ENCODE data around the gene AAMP.

AAMP gene

DNA sequence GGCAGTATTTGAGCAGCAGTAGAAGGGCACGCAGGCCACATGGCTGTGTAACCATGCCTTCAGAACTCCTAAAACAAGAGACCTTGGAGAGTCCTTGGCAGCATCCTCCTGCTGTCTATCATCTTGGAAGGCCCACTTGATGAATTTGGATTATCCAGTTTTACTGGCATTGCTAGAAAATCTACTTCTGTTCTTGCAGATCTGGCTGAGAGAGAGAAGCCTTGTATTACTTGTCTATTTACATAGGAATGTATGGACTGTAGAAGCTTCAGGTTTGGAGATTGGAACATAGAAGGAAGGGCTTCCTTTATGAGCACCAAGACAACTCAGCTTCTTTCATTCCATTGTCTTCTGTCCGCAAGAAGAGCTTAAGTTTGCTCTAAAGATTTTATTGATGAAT is 25.3 kb downstream of the AAMP start:
- TF ChIP-seq CTCF (IDR thresholded peaks at IDR 0.05; ENCODE audit: control insufficient read depth, extremely low read depth, insufficient read depth): no peak
- peak; percentile 64 for DNase-seq (ENCODE audit: low read depth)
- no peak overlapping the region for H3K4me3 ChIP-seq (ENCODE audit: low read depth, low read length)

- H3K4me3 ChIP-seq (ENCODE audit: low read depth, low read length): no peak overlapping the region
- no peak for DNase-seq (ENCODE audit: low read depth)
- no peak for TF ChIP-seq CTCF (IDR thresholded peaks at IDR 0.05; ENCODE audit: control insufficient read depth, extremely low read depth, insufficient read depth)
Measured at GRCh38 chr2:218244204-218244603, 25.7 kb downstream of the AAMP start.

DNA sequence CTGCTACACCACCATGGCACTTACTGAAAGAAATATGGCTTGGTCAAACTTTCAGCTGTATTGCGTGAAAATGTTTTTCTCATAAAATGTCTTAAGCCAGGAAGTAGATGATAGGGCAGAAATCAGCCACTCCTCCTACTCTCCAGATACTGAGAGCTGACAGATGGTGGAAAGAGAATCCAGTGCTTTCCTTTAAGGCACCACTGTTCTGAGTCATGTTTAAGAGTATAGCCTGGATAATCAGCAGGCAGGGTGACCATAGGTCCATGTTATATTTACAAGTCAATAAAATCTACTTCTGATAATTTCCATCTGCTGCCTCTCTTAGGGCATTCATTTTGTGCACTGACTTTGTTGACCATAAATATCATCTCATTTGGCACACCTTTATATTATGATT is 31.1 kb downstream of the AAMP start:
- no peak overlapping the region for H3K4me3 ChIP-seq (ENCODE audit: low read depth, low read length)
- no peak for TF ChIP-seq CTCF (IDR thresholded peaks at IDR 0.05; ENCODE audit: control insufficient read depth, extremely low read depth, insufficient read depth)
- DNase-seq (ENCODE audit: low read depth): no peak

- DNase-seq (ENCODE audit: low read depth): no peak
- no peak for TF ChIP-seq CTCF (IDR thresholded peaks at IDR 0.05; ENCODE audit: control insufficient read depth, extremely low read depth, insufficient read depth)
- H3K4me3 ChIP-seq (ENCODE audit: low read depth, low read length): no peak overlapping the region
Measured at GRCh38 chr2:218236829-218237228, 33.1 kb downstream of the AAMP start.

DNA sequence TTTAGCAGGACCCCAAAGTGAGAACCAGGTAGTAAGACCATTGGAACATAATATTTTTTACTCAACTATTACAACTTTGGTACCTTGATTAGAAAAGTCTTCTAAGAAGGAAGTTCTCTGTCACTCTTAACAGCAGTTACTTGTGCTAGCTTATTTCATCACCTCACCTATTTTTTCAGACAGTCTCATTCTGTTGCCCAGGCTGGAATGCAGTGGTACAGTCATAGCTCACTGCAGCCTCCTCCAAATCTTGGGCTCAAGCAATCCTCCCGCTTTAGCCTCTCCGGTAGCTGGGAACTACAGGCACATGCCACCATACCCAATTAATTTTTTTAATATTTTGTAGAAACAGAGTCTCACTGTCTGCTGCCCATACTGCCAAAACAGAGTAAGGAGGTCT is 34.9 kb downstream of the AAMP start:
- no peak overlapping the region for H3K4me3 ChIP-seq (ENCODE audit: low read depth, low read length)
- TF ChIP-seq CTCF (IDR thresholded peaks at IDR 0.05; ENCODE audit: control insufficient read depth, extremely low read depth, insufficient read depth): no peak

GRCh38 chr2:218234521-218234920 is 35.4 kb downstream of the AAMP start:
- DNase-seq (ENCODE audit: low read depth): no peak
- TF ChIP-seq CTCF (IDR thresholded peaks at IDR 0.05; ENCODE audit: control insufficient read depth, extremely low read depth, insufficient read depth): no peak

More for the DNA sequence above, 34.9 kb downstream of the AAMP start:
- DNase-seq (ENCODE audit: low read depth): no peak

GRCh38 chr2:218233543-218233942 is 36.4 kb downstream of the AAMP start:
- DNase-seq (ENCODE audit: low read depth): no peak
- TF ChIP-seq CTCF (IDR thresholded peaks at IDR 0.05; ENCODE audit: control insufficient read depth, extremely low read depth, insufficient read depth): no peak
- H3K4me3 ChIP-seq (ENCODE audit: low read depth, low read length): no peak overlapping the region

More at GRCh38 chr2:218234521-218234920, 35.4 kb downstream of the AAMP start:
- H3K4me3 ChIP-seq (ENCODE audit: low read depth, low read length): no peak overlapping the region
